ENCODE measurements around the gene RNF19B.
A peak's percentile ranks its signal among the peaks of the same experiment; 100 is the strongest.

Gene RNF19B

DNA sequence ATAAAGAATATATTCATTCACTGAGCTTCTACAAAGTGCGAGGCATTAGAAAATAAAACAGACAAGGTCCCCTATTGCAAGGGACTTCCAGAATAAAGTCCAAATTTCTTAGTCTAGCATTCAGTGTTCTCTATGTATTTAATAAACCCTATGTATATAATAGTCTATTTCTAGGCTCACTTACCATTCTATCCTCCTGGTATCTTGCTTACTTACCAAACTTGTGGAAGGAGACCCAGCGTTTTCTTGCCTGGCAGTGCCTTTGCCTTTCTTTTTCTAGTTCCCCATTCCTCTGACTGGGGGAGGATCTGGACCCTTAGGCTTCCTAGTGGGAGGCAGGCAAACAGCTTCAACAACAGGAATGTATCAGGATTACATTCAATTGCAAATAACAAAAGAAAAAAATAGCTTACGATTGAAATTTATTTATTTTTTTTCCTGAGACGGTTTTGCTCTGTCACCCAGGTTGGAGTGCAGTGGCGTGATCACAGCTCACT is 690 bp upstream of the RNF19B start:
- no peak for DNase-seq

DNA sequence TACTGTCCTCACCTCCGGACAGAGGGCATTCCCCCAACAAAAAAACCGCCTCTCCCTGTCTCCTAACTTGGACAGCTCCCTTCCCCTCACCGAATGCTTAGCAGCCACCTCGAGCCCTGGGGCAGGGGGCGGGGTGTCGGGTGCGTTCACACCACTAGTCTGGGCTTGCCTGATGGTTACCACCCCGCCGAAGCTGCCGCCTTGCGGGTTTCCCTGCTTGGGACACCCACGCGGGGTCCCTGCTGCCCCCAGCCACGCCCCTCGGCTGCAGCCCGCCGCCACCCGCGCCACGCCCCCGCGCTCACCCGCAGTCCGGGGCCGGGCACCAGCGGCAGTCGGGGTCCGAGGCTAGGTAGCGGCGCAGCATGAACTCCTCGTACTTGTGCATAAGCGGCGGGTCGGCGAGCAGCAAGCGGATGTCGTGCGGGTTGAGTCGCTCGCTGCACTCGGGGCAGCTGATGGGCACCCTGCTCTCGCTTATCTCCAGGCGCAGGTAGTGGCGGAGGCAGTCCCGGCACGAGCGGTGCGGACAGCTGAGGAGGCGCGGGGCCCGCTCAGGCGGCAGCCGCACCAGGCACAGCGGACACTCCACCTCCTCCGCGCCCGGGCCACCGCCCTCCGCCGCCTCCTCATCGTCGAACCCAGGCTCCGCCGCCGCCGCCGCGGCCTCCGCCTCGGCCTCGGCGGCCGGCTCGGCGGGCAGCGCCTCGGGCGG is 706 bp downstream of the RNF19B start:
- peak; percentile 71 for DNase-seq

DNA sequence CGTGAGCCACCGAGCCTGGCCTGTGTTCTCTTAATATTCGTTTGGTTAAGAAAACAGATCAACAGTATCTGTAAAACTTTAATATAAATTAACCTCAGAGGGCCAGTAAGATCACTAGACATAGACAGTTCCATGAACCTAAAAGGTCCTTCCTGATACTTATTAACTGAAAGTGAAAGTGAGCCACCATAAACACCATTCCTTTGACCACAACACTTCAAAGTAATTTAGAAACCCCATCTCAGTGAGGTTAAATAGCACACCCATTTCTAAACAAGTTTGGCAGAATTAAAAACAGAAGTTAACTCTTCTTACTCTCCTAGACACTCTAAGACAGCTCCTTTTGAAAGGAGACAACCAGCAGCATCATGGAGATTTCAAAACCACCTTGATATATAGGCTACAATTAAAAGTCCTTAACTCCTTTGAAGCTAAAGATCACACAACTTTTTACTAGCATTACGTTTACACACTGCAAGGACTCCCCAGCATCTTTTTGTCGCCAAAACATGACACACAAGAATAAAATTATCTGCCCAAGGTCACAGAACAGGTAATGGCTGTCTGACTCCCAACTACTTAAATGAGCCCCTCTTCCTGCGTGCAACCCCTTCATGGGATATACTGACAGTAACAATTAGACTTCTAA is 2.2 kb downstream of the RNF19B start:
- DNase-seq, result peak; percentile 64

DNA sequence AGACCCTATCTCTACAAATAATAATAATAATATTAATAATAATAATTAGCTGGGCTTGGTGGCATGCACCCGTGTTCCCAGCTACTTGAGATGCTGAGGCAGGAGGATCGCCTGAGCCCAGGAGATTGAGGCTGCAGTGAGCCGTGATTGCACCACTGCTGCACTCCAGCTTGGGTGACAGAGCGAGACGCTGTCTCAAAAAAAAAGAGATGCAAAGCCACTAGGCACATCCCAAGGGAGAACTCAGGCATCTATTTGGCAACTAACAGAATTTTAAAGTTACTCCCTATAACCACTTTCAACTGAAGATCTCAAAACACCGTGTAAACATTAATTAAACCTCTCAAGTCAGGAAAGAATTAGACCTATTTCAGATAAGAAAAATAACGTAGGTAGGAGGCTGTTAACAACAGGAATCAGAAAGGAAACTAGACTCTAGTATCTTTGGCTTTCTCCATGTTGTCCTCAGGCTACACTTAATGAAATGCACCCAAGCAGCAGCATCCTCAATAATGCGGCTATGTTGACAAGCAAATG is 3.7 kb downstream of the RNF19B start:
- DNase-seq, result no peak

DNA sequence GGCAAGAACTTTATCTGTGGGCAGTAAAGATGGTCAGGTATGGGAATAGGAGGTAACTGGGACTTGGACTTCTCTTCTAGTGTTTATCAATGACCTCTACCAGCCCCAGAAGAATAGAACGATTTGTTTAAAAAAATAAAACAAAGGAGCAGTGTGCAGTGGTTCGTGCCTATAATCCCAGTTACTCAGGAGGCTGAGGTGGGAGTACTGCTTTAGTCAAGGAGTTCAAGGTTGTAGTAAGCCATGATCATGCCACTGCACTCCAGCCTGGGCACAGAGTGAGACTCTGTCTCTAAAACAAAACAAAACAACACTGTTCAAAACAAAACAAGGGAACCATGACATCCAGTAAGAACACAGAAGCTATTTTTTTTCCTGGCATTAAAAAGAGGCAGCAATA is 4.3 kb downstream of the RNF19B start:
- DNase-seq, result no peak

DNA sequence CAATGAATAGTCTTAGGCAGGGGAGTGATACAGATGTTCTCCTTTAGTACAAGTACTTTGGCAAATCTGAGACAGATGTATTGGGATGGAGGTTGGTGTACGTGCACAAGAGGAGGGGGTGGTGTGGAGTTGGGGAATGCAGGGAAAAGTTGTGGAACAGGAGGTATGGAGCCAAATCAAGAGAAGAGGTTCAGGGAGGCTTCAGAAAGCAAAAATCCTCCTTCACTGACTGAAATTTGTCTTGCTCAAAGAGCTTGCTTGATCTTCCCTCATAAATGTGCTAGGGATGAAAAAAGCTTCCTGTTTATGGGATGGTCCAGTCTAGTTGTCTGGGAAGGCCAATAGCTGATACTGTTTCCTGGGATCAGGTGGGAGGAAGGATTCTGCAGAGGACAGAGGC is 5.8 kb downstream of the RNF19B start:
- no peak for DNase-seq

DNA sequence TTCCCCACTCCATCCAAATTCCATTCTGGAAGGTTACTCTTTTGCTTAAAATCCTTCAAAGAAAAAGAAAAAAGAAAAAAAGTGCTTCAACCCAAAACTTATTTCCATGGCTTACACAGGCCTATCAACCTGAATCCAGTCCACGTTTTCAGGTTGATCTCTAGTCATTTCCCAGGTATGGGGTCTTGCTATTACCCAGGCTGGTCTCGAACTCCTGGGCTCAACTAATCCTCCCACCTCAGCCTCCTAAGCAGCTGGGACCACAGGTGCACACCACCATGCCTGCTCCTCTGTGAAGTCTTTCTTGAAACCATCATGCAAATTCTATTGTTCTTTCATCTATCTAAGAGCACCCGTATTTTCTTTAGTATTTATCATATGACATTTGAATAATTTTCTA is 7.6 kb downstream of the RNF19B start:
- no peak for DNase-seq

DNA sequence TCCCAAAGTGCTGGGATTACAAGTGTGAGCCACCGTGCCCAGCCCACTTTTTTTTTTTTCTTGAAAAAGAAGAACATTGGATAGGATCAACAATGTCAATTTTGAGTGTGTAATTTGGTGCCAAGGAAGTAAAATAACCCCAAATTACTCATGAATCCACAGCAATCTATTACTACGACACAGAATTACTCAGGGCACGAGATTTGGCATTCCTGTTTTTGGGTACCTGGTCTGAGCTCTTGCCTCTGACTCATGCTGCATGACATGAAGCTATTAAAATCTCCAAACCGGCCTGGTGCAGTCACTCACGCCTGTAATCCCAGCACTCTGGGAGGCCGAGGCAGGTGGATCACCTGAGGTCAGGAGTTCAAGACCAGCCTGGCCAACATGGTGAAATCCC is 10.4 kb downstream of the RNF19B start:
- no peak for DNase-seq

DNA sequence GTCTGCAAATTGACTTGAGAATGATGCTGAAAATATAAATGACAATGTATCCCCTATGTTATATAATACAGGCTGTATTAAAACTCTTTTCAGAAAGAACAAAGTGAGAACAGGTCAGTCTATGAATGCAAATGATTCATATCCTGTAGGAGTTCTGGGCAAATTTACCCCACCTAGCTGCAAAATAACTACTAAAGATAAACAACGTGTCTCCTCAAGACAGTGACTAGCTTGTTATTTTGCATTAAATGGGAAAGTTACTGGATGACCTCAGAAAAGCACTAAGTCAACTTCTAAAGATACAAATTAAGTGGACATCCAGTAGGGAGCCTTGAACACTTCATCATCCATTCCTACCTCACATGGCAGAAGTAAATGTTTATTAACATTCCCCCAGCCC is 11.1 kb downstream of the RNF19B start:
- no peak for DNase-seq

- DNase-seq, result no peak
Measured at GRCh38 chr1:32949519-32949918, 15.1 kb downstream of the RNF19B start.

- DNase-seq, result no peak
Measured at GRCh38 chr1:32948905-32949304, 15.7 kb downstream of the RNF19B start.

GRCh38 chr1:32948390-32948722 is 16.3 kb downstream of the RNF19B start:
- no peak for DNase-seq

DNA sequence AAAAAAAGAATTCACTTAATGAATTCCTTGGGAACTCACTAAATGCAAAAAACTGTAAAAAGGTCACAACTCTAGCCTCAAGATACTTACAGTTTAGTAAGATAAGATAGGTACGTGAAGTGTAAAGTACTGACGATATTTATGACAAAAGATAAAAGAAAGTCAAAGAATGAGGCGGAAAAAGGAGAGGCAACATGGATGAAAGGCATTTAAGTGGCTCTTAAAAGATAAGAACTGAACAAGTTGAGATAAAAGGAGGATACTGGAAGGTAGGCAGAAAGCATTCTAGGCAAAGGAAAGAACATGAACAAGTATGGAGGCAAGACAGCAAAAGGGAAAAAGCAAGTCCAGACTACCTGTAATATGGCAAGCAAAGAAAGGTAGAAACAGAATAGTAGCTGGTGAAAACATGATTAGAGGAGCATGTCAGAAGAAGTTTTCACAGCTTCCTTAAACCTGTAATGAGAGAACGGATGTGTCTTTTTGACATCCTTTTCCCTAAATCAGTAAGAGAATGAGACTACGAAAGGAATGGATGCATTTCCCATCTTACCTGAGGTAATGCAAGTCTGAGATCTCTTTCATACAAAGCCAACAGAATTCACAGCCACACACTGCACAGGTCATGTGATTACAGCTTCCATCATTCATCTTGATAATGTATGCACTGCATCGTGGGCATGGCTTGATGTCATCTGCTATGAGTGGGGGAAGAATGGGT is 16.8 kb downstream of the RNF19B start:
- no peak for DNase-seq

DNA sequence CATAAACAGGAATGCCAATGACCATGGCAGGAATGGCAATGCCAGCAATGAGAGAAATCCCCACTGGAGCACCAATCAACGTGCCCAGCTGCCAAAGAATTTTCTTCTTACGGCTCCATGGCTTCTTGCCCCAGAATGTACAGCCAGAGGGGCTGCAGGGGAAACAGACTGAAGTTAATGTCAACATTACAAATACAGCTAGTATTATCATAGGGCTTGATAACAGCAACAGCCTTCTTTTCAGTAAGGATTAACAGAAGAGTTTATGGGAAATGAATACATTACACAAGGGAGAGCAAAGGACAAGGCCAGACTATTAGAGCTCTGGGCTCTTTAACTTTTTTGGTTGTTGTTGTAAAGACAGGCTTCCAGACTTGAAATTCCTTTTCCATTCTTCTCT is 18.2 kb downstream of the RNF19B start:
- no peak for DNase-seq

DNA sequence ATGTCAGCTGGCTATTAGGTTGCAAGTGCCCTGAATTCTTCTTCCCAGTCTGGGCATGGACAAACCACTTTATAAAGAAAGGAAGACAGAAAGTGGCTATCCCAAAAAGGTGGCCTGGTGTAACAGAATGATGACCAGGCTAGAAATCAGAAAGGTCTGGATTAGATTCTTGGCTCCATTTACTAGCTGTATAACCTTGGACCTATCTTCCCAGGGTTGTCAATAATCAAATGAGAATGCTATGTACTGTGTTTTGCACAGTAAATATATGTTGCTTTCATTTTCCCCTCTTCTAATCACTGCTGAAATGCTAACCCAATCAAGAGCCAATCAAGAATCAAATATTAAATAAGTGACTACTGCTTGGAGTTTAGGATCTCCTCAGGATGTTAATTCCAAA is 20.4 kb downstream of the RNF19B start:
- DNase-seq, result no peak

DNA sequence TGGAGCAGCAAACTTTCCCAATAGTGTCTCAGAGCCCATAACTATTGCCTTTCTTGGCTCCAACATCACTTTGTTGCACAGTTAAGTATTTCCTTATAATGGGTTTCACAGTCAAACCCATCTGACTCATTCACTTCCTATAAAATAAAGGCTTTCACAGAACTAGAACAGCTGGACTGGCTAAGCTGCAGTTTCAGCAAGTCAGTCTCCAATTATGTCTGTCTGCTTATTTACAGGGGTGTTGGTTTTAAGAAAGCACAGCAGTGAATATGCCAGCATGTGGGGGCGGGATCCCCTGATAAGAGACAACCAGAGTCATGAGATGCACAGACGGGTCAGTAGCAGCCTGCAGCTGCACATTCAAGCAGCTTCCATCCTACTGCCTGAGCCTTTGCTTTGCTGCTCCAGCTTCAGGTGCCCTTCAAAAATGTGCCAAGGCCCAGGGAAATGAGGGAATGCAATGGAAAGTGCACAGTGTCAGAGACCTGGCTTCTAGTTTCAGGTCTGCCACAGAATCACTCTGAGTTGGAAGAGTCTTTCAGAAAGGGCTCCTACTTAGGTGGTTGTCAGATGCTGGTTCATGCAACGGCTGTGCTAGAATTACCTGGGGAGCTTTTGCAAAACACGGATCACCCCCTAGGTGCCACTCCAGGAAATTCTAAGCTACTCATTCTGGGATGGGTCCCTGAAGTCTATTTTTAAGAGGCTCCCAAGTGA is 24.8 kb downstream of the RNF19B start:
- DNase-seq, result peak; percentile 90

DNA sequence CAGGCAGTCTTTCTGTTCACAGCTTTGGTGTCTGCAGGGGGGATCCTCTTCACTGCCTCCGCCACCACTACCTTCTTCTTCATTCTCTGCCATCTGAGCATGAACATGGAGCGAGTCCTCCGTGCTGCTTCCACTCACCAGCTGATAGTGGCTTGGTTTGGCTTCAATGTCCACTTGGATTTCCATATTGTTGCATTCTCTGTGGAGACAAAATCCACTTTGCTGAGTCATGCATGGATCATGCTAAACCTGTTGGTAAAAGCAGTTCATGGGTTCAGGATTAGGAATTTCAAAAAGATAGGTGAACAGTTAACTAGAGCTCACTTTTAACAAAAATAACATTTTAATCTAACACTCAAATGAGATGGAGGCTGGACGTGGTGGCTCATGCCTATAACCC is 27.5 kb downstream of the RNF19B start:
- no peak for DNase-seq

- no peak for DNase-seq
Measured at GRCh38 chr1:32934535-32934934, 30.1 kb downstream of the RNF19B start.

DNA sequence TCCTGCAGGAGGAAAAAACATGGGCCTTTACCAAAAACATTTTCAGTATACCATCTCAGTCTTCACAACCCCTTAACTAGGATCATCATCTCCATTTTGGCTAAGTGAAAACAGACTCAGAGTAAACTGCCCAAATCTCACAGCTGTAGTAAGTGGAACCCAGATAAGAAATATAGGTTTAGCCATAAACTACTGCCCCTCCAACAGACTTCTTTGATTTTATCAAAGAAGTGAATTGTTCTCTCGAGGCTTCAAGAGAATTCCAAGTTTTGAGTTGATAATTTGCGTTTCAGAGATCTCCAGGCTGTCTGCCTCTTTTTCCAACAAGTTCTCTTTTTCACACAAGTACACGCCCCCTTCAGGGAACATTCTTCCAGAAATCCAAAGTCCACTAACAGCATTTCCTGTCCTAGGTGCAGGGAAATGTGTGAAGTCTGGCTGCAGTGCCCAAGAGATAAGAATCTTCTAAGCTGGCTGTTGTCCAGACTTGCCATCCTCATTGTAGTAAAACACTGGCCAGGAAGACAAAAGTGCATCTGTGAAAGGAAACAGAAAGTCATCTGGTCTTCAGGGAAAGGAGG is 30.8 kb downstream of the RNF19B start:
- DNase-seq, result peak; percentile 48

DNA sequence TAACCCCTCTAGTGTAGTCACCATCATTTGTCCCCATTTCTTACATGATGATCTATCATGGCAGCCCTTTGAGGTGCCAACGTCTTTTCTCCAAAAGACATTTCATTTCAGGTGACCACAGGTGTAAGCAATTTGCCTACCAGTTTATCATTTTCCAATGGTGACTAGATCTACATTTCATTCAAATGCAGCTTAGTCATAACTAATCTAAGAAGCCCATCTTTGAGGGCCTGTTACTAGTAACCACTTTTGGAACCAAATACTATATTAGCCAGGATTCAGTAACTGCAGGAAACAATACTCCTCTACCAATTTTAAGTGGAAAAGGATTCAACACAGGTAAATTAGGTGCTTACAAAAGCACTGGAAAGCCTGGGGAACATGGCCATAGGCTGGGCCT is 32.8 kb downstream of the RNF19B start:
- no peak for DNase-seq

DNA sequence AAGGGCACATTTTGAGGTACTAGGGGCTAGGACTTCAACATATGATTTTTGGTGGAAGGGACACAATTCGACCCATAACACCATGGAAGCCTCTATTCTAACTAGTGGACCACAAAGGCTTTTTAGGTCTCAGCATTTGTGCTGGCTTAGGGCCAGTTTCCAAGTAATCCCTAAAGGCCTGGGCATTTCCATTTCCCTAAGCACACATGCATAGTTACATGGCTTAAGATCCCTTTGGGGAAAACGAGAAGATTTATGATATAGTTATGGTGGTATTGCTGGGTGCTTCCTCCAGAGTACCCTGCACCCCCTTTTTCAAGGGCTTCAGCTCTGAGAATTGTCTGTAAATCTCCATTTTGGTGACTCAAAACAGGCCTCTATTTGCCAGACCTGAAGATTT is 35.2 kb downstream of the RNF19B start:
- no peak for DNase-seq

DNA sequence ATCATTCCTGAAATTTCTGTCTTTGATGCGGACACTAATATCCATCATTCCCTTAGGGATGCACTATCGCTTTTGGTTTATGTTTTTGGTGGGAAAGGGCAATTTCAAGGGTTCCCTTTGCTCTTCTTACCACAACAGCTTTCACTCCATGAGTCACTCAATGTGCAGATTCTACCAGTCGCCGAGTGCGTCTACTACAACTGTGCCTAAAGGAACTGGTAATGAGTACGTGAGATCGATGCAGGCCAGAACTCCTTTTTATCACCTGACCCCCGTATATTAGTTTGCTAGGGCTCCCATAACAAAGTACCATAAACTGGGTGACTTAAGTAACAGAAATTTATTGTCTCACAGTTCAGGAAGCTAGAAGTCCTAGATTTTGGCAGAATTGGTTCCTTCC is 35.9 kb downstream of the RNF19B start:
- no peak for DNase-seq

GRCh38 chr1:32928285-32928684 is 36.3 kb downstream of the RNF19B start:
- no peak for DNase-seq

Data from hematopoietic multipotent progenitor cell treated with erythropoietin and hydrocortisone succinate and interleukin-3 and kit ligand, for 6 days (in vitro differentiated cells).